ENCODE data around the gene CSNK2A1. TPM values are rescaled to one million over a fixed set of nuclear protein-coding genes. Genes with fewer than 3 reads are reported as not detected.
A peak's percentile ranks its signal among the peaks of the same experiment; 100 is the strongest.

Gene CSNK2A1
- total RNA-seq, 3 donors from 2014 or later: 104 to 127 (median 117) TPM

- H3K36me3 ChIP-seq (ENCODE audit: low read depth): no peaks in the 10 kb centered on the region
- no peaks in the 10 kb centered on the region for H3K9me3 ChIP-seq
- intact Hi-C loops (cut with DNase I, micrococcal nuclease): no loop called here
- TF ChIP-seq CTCF (IDR thresholded peaks at IDR 0.05): no peak
- H3K4me1 ChIP-seq (ENCODE audit: low read depth): peaks cover 16% of the 10 kb centered on the region
- DNase-seq (no peak), ATAC-seq (no peak)
- H3K4me3 ChIP-seq: no peak overlapping the region
These were observed 35.7 kb downstream of the CSNK2A1 start for GRCh38 chr20:507761-508332.

- intact Hi-C loops (cut with DNase I, micrococcal nuclease): no loop called here
- ATAC-seq (no peak), DNase-seq (no peak)
- Histone ChIP-seq H3K4me3 (no peak overlapping the region), H3K9me3 (no peaks in the 10 kb centered on the region), H3K36me3 (ENCODE audit: low read depth) (no peaks in the 10 kb centered on the region), H3K4me1 (ENCODE audit: low read depth) (peaks cover 16% of the 10 kb centered on the region)
- TF ChIP-seq CTCF (IDR thresholded peaks at IDR 0.05): no peak
These were observed 36.4 kb downstream of the CSNK2A1 start for GRCh38 chr20:507006-507758.

- H3K4me1 ChIP-seq (ENCODE audit: low read depth): peaks cover 6% of the 10 kb centered on the region
- DNase-seq (no peak), ATAC-seq (peak; percentile 48)
- H3K4me3 ChIP-seq: no peak overlapping the region
- no peaks in the 10 kb centered on the region for H3K9me3 ChIP-seq
- TF ChIP-seq CTCF (IDR thresholded peaks at IDR 0.05): no peak
- no peaks in the 10 kb centered on the region for H3K36me3 ChIP-seq (ENCODE audit: low read depth)
- intact Hi-C loops (cut with DNase I, micrococcal nuclease): no loop called here
These were observed 38.9 kb downstream of the CSNK2A1 start for GRCh38 chr20:504632-505075.

GRCh38 chr20:503048-503737 lies 40.4 kb downstream of the CSNK2A1 start:
- DNase-seq: no peak
- Histone ChIP-seq H3K4me3 (no peak overlapping the region), H3K9me3 (no peaks in the 10 kb centered on the region), H3K36me3 (ENCODE audit: low read depth) (peaks cover 6% of the 10 kb centered on the region), H3K4me1 (ENCODE audit: low read depth) (no peaks in the 10 kb centered on the region)
- ATAC-seq: no peak
- TF ChIP-seq CTCF (IDR thresholded peaks at IDR 0.05): no peak
- intact Hi-C loops (cut with DNase I, micrococcal nuclease): no loop called here

GRCh38 chr20:497979-498378 lies 45.6 kb downstream of the CSNK2A1 start:
- no peak for TF ChIP-seq CTCF (IDR thresholded peaks at IDR 0.05)
- ATAC-seq (no peak), DNase-seq (no peak)
- Histone ChIP-seq H3K4me1 (ENCODE audit: low read depth) (no peaks in the 10 kb centered on the region), H3K9me3 (no peaks in the 10 kb centered on the region), H3K4me3 (no peak overlapping the region), H3K36me3 (ENCODE audit: low read depth) (peaks cover 6% of the 10 kb centered on the region)
- intact Hi-C loops (cut with DNase I, micrococcal nuclease): no loop called here
